ENCODE data around the gene UNC5C.

UNC5C gene

GRCh38 chr4:95409750-95410149 is 139.0 kb downstream of the UNC5C start:
- no peak for DNase-seq
- TF ChIP-seq GATA1 (IDR thresholded peaks at IDR 0.05; ENCODE audit: low read depth, low read length) (no peak), POLR2A (IDR thresholded peaks at IDR 0.05; ENCODE audit: low read length) (no peak)

GRCh38 chr4:95409127-95409526 is 139.6 kb downstream of the UNC5C start:
- no peak for TF ChIP-seq POLR2A (IDR thresholded peaks at IDR 0.05; ENCODE audit: low read length)
- TF ChIP-seq GATA1 (IDR thresholded peaks at IDR 0.05; ENCODE audit: low read depth, low read length): no peak
- no peak for DNase-seq

GRCh38 chr4:95402299-95402698 is 146.5 kb downstream of the UNC5C start:
- no peak for DNase-seq
- TF ChIP-seq POLR2A (IDR thresholded peaks at IDR 0.05; ENCODE audit: low read length): no peak
- TF ChIP-seq GATA1 (IDR thresholded peaks at IDR 0.05; ENCODE audit: low read depth, low read length): no peak

GRCh38 chr4:95398217-95398616 is 150.6 kb downstream of the UNC5C start:
- TF ChIP-seq GATA1 (IDR thresholded peaks at IDR 0.05; ENCODE audit: low read depth, low read length) (no peak), POLR2A (IDR thresholded peaks at IDR 0.05; ENCODE audit: low read length) (no peak)
- no peak for DNase-seq

GRCh38 chr4:95394752-95395306 is 153.9 kb downstream of the UNC5C start:
- TF ChIP-seq GATA1 (IDR thresholded peaks at IDR 0.05; ENCODE audit: low read depth, low read length): no peak
- no peak for TF ChIP-seq POLR2A (IDR thresholded peaks at IDR 0.05; ENCODE audit: low read length)
- no peak for DNase-seq

GRCh38 chr4:95393821-95394220 is 155.0 kb downstream of the UNC5C start:
- TF ChIP-seq GATA1 (IDR thresholded peaks at IDR 0.05; ENCODE audit: low read depth, low read length) (no peak), POLR2A (IDR thresholded peaks at IDR 0.05; ENCODE audit: low read length) (no peak)
- DNase-seq: no peak

GRCh38 chr4:95388911-95389310 is 159.9 kb downstream of the UNC5C start:
- no peak for TF ChIP-seq GATA1 (IDR thresholded peaks at IDR 0.05; ENCODE audit: low read depth, low read length)
- TF ChIP-seq POLR2A (IDR thresholded peaks at IDR 0.05; ENCODE audit: low read length): no peak
- DNase-seq: no peak

GRCh38 chr4:95387719-95388118 is 161.1 kb downstream of the UNC5C start:
- no peak for TF ChIP-seq POLR2A (IDR thresholded peaks at IDR 0.05; ENCODE audit: low read length)
- TF ChIP-seq GATA1 (IDR thresholded peaks at IDR 0.05; ENCODE audit: low read depth, low read length): no peak
- DNase-seq: no peak

GRCh38 chr4:95386410-95386809 is 162.4 kb downstream of the UNC5C start:
- no peak for TF ChIP-seq GATA1 (IDR thresholded peaks at IDR 0.05; ENCODE audit: low read depth, low read length)
- TF ChIP-seq POLR2A (IDR thresholded peaks at IDR 0.05; ENCODE audit: low read length): no peak
- DNase-seq: no peak

GRCh38 chr4:95381843-95382580 is 166.8 kb downstream of the UNC5C start:
- DNase-seq: no peak
- TF ChIP-seq POLR2A (IDR thresholded peaks at IDR 0.05; ENCODE audit: low read length): no peak
- no peak for TF ChIP-seq GATA1 (IDR thresholded peaks at IDR 0.05; ENCODE audit: low read depth, low read length)

GRCh38 chr4:95379633-95380032 is 169.1 kb downstream of the UNC5C start:
- TF ChIP-seq POLR2A (IDR thresholded peaks at IDR 0.05; ENCODE audit: low read length) (no peak), GATA1 (IDR thresholded peaks at IDR 0.05; ENCODE audit: low read depth, low read length) (no peak)
- DNase-seq: no peak

GRCh38 chr4:95377366-95377900 is 171.3 kb downstream of the UNC5C start:
- DNase-seq: no peak
- TF ChIP-seq GATA1 (IDR thresholded peaks at IDR 0.05; ENCODE audit: low read depth, low read length) (no peak), POLR2A (IDR thresholded peaks at IDR 0.05; ENCODE audit: low read length) (no peak)

- no peak for DNase-seq
- TF ChIP-seq POLR2A (IDR thresholded peaks at IDR 0.05; ENCODE audit: low read length): no peak
- no peak for TF ChIP-seq GATA1 (IDR thresholded peaks at IDR 0.05; ENCODE audit: low read depth, low read length)
Observed at GRCh38 chr4:95371476-95372224, 177.1 kb downstream of the UNC5C start.

GRCh38 chr4:95367824-95368223 is 180.9 kb downstream of the UNC5C start:
- TF ChIP-seq GATA1 (IDR thresholded peaks at IDR 0.05; ENCODE audit: low read depth, low read length) (no peak), POLR2A (IDR thresholded peaks at IDR 0.05; ENCODE audit: low read length) (no peak)
- DNase-seq: no peak

Measured in erythroblast (primary cell).